Cardiac septum (tissue), 1 donor: ENCODE results near the gene MFAP5. TPM values are rescaled to one million over a fixed set of nuclear protein-coding genes. Genes with fewer than 3 reads are reported as not detected.

Experiments used
- total RNA-seq: library from RNA; stranded (reverse); fragmentation: NEBNext Ultra II Directional; extraction: Animal tissue kit (Norgen Biotek cat#: 25700); gene quantifications from one replicate; pipeline ENCODE4 v1.2.1, GENCODE V29; 2021
- donor health status: DM: no; HTN: no; CAD: no.

MFAP5 gene
- total RNA-seq, 1 donor from 2014 or later = 20.8 TPM

Other genes with a start within 250 kb of the MFAP5 start
- not detected for gene CLEC6A, start 206.9 kb downstream of the MFAP5 start, total RNA-seq
- 0.43 TPM for gene CLEC4D, start 149.3 kb downstream of the MFAP5 start, total RNA-seq
- not detected for gene CLEC4E, start 121.9 kb downstream of the MFAP5 start, total RNA-seq
- gene AICDA, start 50.0 kb downstream of the MFAP5 start, total RNA-seq = 0.13 TPM
- 13.8 TPM for gene RIMKLB, start 35.2 kb upstream of the MFAP5 start, total RNA-seq
- gene A2ML1, start 159.8 kb upstream of the MFAP5 start, total RNA-seq = not detected